Esophagus squamous epithelium (tissue), 5 donors: ENCODE measurements around the gene MBD6. TPM values are rescaled to one million over a fixed set of nuclear protein-coding genes. Genes with fewer than 3 reads are reported as not detected.

ENCODE experiments used
- DNase-seq: peaks from one replicate; lab custom pipeline; 2025; lab: John Stamatoyannopoulos, UW
- H3K27ac ChIP-seq, 4 donors: fragments of 200-600 bp; sonication (generic); one replicate each; pipeline ENCODE4 v1.5.1; 2016 to 2019; ENCODE audit warnings: mild to moderate bottlenecking in 1 of 4
- H3K27me3 ChIP-seq, 4 donors: fragments of 200-600 bp; sonication (generic); 1 replicate in 3 of 4; 2 replicates in 1 of 4; pipeline versions ENCODE4 v1.5.1 to v1.6.0; 2017 to 2021; ENCODE audit warnings: antibody characterized with exemption in 1 of 4
- H3K36me3 ChIP-seq, 3 donors: fragments of 200-600 bp; sonication (generic); one replicate each; pipeline ENCODE4 v1.5.1; 2016 to 2019
- H3K4me1 ChIP-seq, 3 donors: fragments of 200-600 bp; sonication (generic); one replicate each; pipeline ENCODE4 v1.5.1; 2017 to 2019
- H3K4me3 ChIP-seq, 4 donors: fragments of 200-600 bp; sonication (generic); 1 replicate in 3 of 4; 2 replicates in 1 of 4; pipeline ENCODE4 v1.5.1; 2016 to 2019; ENCODE audit warnings: mild to moderate bottlenecking in 2 of 4, moderate library complexity in 1 of 4
- H3K9me3 ChIP-seq, 3 donors: fragments of 200-600 bp; sonication (generic); one replicate each; pipeline ENCODE4 v1.5.1; 2016 to 2019
- CTCF ChIP-seq, 6 experiments: fragments of 450-650 bp in 4 of 6; fragments of 200-600 bp in 2 of 6; sonication (generic) in 2 of 6; IDR thresholded peaks; one replicate each; pipeline ENCODE4 v1.5.1; 2016 to 2019; ENCODE audit warnings: antibody characterized with exemption in 6 of 6, mild to moderate bottlenecking in 4 of 6, moderate library complexity in 4 of 6
- POLR2A ChIP-seq, 4 donors: fragments of 450-650 bp; IDR thresholded peaks; one replicate each; pipeline ENCODE4 v1.6.1; 2017; ENCODE audit warnings: antibody characterized with exemption in 4 of 4, mild to moderate bottlenecking in 4 of 4, moderate library complexity in 3 of 4
- WGBS, 2 donors: methylation state at CpG; one replicate each; pipeline ENCODE4 v1.1.5; 2018; 5-methylcytosine and 5-hydroxymethylcytosine counted together
- intact Hi-C: fragments of 100-400 bp; cut with DNase I; formaldehyde crosslinking; loops from one replicate; pipeline ENCODE4 v1.15.0; 2022
- small RNA-seq, 4 donors: library from RNA; depleted of rRNA; stranded (forward); fragments of <200 nt; gene quantifications; one replicate each; pipeline ENCODE3, GENCODE V24; 2016
- total RNA-seq, 4 donors: library from RNA; depleted of rRNA; stranded (reverse); fragments of >200 nt; gene quantifications; one replicate each; pipeline ENCODE4 v1.1.0, GENCODE V29; 2016
- donor health status: DM: yes; HTN: yes; CAD: no.

Gene MBD6
- total RNA-seq, 4 donors from 2014 or later = 13.8 to 33.2 (median 17.6) TPM

GRCh38 chr12:57579011-57579410 lies 56.4 kb downstream of the MBD6 start:
- intact Hi-C loops = no loop called here
- Histone ChIP-seq H3K9me3 (no peaks in the 10 kb centered on the region), H3K36me3 (no peaks in the 10 kb centered on the region), H3K4me1 (no peaks in the 10 kb centered on the region), H3K27ac (no peak overlapping the region), H3K27me3 (peaks cover 0 to 7% (median 0%) of the 10 kb centered on the region in 4 donors), H3K4me3 (no peak overlapping the region)
- 68 to 83% methylated on average over 1 to 2 of the region's 2 CpGs for WGBS, 2 donors
- no peak for TF ChIP-seq POLR2A (IDR thresholded peaks at IDR 0.05)
- no peak for TF ChIP-seq CTCF (IDR thresholded peaks at IDR 0.05)
- DNase-seq = no peak

Small RNA genes within 50 kb of the gene (small RNA-seq; reads per million reads assigned to genes)
- gene MIR616 = 0 reads per million in 4 donors

Other genes starting within 250 kb of the MBD6 start
- gene R3HDM2, start 91.8 kb upstream of the MBD6 start, total RNA-seq = 10 to 100 TPM; 21.7 to 37.6 (median 29.3) TPM
- not detected for gene INHBC, start 88.0 kb upstream of the MBD6 start, total RNA-seq
- not detected for gene INHBE, start 67.5 kb upstream of the MBD6 start, total RNA-seq
- gene GLI1, start 63.0 kb upstream of the MBD6 start, total RNA-seq = under 1 TPM in 2 of 4 donors, not detected in 2; 0.09 to 0.48 TPM
- 10 to 100 TPM in 2 of 4 donors, 1 to 10 TPM in 2; 4.5 to 20.4 (median 11.3) TPM for gene ARHGAP9, start 43.0 kb upstream of the MBD6 start, total RNA-seq
- gene MARS1, start 34.8 kb upstream of the MBD6 start, total RNA-seq = 10 to 100 TPM; 54.2 to 94.6 (median 69.6) TPM
- gene DDIT3, start 2.3 kb upstream of the MBD6 start, total RNA-seq = 10 to 100 TPM in 3 of 4 donors, 1 to 10 TPM in 1; 5.1 to 23.3 (median 15.4) TPM
- gene DCTN2, start 24.4 kb downstream of the MBD6 start, total RNA-seq = 100 to 1,000 TPM; 122 to 175 (median 159) TPM
- gene KIF5A, start 27.2 kb downstream of the MBD6 start, total RNA-seq = under 1 TPM in 3 of 4 donors, not detected in 1; 0.15 to 0.22 (median 0.19) TPM
- 10 to 100 TPM; 25.2 to 41.7 (median 33.1) TPM for gene PIP4K2C, start 68.4 kb downstream of the MBD6 start, total RNA-seq
- 10 to 100 TPM in 1 of 4 donors, 1 to 10 TPM in 3; 1.6 to 16.6 (median 5.6) TPM for gene DTX3, start 82.0 kb downstream of the MBD6 start, total RNA-seq
- gene ARHGEF25, start 88.6 kb downstream of the MBD6 start, total RNA-seq = 10 to 100 TPM in 1 of 4 donors, 1 to 10 TPM in 2, under 1 TPM in 1; 0.76 to 27.7 (median 6.2) TPM
- under 1 TPM; 0.18 to 0.56 (median 0.23) TPM for gene B4GALNT1, start 110.4 kb downstream of the MBD6 start, total RNA-seq
- 100 to 1,000 TPM; 151 to 231 (median 168) TPM for gene OS9, start 171.3 kb downstream of the MBD6 start, total RNA-seq
- 1 to 10 TPM in 3 of 4 donors, under 1 TPM in 1; 0.88 to 2.3 (median 1.3) TPM for gene AGAP2, start 215.9 kb downstream of the MBD6 start, total RNA-seq
- 10 to 100 TPM; 37.2 to 62.5 (median 40.2) TPM for gene TSPAN31, start 222.2 kb downstream of the MBD6 start, total RNA-seq
- gene CDK4, start 229.5 kb downstream of the MBD6 start, total RNA-seq = 10 to 100 TPM; 42.8 to 96.9 (median 60.4) TPM
- 1 to 10 TPM; 3.6 to 8.4 (median 5.3) TPM for gene MARCHF9, start 232.3 kb downstream of the MBD6 start, total RNA-seq
- 1 to 10 TPM in 2 of 4 donors, under 1 TPM in 2; 0.18 to 1.7 (median 1.1) TPM for gene CYP27B1, start 244.3 kb downstream of the MBD6 start, total RNA-seq
- gene METTL1, start 249.3 kb downstream of the MBD6 start, total RNA-seq = 10 to 100 TPM in 3 of 4 donors, 1 to 10 TPM in 1; 6.7 to 16.8 (median 11.8) TPM
- gene EEF1AKMT3, start 249.8 kb downstream of the MBD6 start, total RNA-seq = 1 to 10 TPM; 2.6 to 7.6 (median 3.7) TPM